Measurements from ENCODE around the gene SLC28A3. TPM values are rescaled to one million over a fixed set of nuclear protein-coding genes. Genes with fewer than 3 reads are reported as not detected.

The SLC28A3 gene
- total RNA-seq, 1 experiment from 2014 or later, result not detected

DNA sequence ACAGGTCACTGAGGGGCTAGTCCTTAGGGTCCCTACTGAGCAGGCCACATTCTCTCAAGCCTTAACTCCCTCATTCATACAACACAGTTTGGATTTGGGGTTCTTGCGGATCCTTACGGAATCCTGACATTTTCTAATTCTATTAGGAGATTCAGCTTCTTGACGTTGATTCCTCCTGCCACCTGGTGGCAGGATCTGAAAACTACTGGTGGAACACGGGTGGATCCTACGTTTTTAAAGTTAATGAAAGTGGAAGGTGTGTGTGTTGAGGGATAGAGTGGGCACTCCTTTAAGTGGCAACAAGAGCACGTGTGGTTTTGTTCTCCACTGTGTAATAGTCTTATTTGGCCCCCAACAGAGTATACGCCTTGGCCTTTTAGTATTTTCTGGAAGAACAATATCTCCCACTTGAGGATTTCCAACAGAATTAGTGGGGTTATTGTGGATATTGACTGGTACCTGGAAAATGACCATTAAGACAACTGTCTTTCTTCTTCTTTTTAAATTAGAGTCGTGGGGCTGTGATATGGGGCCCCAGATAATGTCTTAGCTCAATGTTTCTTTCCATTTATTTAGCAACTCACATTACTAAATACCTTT lies 25.2 kb downstream of the SLC28A3 start:
- Histone ChIP-seq H3K9me3 (ENCODE audit: low read depth, low read length, poor library complexity, severe bottlenecking) (no peaks in the 10 kb centered on the region), H3K4me3 (ENCODE audit: low read depth, low read length, poor library complexity, severe bottlenecking) (no peak overlapping the region), H3K4me1 (ENCODE audit: insufficient read depth, low read length, poor library complexity, severe bottlenecking) (no peaks in the 10 kb centered on the region), H3K36me3 (ENCODE audit: insufficient read depth, low read length, poor library complexity, severe bottlenecking) (no peaks in the 10 kb centered on the region), H3K27ac (ENCODE audit: low read depth, low read length, poor library complexity, severe bottlenecking) (no peak overlapping the region), H3K27me3 (replicated peaks; ENCODE audit: insufficient read depth, low read depth, low read length, poor library complexity) (no peaks in the 10 kb centered on the region)
- intact Hi-C loops (cut with micrococcal nuclease; ENCODE audit: unreplicated experiment), result loop anchor here (1.0 to 10.0 kb wide), 2 partner anchors 377 to 481 kb away; no protein-coding TSS in a partner anchor
- ChIA-PET CTCF (interaction anchor here (0.6 to 1.0 kb wide), 2 partner anchors 395 to 444 kb away, joined by 4 to 5 read pairs; partner anchors contain the start of gene KIF27), POLR2A (ENCODE audit: low non-redundant PET) (no interaction called here)
- TF ChIP-seq EZH2 (IDR thresholded peaks at IDR 0.05; ENCODE audit: borderline replicate concordance, low read depth, low read length, poor library complexity, severe bottlenecking), result no peak
- TF ChIP-seq, protein P1, sequence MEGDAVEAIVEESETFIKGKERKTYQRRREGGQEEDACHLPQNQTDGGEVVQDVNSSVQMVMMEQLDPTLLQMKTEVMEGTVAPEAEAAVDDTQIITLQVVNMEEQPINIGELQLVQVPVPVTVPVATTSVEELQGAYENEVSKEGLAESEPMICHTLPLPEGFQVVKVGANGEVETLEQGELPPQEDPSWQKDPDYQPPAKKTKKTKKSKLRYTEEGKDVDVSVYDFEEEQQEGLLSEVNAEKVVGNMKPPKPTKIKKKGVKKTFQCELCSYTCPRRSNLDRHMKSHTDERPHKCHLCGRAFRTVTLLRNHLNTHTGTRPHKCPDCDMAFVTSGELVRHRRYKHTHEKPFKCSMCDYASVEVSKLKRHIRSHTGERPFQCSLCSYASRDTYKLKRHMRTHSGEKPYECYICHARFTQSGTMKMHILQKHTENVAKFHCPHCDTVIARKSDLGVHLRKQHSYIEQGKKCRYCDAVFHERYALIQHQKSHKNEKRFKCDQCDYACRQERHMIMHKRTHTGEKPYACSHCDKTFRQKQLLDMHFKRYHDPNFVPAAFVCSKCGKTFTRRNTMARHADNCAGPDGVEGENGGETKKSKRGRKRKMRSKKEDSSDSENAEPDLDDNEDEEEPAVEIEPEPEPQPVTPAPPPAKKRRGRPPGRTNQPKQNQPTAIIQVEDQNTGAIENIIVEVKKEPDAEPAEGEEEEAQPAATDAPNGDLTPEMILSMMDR (conservative IDR thresholded peaks at IDR 0.05; ENCODE audit: low read depth, low read length), result peak; percentile 81
- peak; percentile 69 for DNase-seq (ENCODE audit: low spot score)
- no TSS peak for BruUV-seq (replicated peaks)

DNA sequence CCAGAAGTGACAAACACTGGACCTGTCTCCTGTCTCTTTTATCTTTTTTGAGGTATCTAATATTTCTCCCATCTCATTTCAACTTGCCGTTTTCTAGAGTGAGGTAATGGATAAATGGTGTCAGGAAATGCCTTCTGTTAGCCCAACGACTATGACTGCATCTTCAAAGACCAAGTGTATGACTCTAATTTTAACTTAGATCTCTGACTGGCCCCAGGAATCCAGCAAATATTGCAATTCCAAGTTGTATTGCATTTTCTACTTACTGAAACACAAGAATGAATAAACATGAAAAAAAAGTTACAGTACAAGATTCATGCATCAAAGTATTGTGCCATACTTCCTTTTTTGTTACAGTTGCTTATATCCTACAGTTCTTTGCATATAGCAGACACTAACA lies 26.3 kb downstream of the SLC28A3 start:
- no peak for TF ChIP-seq EZH2 (IDR thresholded peaks at IDR 0.05; ENCODE audit: borderline replicate concordance, low read depth, low read length, poor library complexity, severe bottlenecking)
- TF ChIP-seq, protein P1 (conservative IDR thresholded peaks at IDR 0.05; ENCODE audit: low read depth, low read length), result no peak
- intact Hi-C loops (cut with micrococcal nuclease; ENCODE audit: unreplicated experiment), result loop anchor here (10.0 kb wide), 1 partner anchor 480 kb away; no protein-coding TSS in a partner anchor
- BruUV-seq (replicated peaks), result no TSS peak

DNA sequence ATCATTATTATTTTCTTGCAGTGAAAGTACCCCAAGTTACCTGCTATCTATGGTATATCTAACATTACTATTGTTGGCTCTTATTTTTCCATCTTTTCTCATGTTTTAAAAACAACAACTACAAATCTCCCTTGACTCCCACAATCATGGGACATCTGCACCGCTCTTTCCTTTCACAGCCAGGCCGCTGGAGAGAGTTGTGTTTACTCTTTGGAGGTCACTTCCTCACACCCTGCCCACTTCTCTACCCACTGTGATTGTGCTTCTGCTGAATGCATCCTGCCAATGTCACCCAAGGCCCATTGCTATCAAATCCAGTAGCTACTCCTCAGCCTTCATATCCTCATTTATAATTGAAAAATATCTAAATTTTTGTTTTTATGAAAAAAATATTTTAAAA lies 29.7 kb downstream of the SLC28A3 start:
- no TSS peak for BruUV-seq (replicated peaks)
- H3K27me3 ChIP-seq (replicated peaks; ENCODE audit: insufficient read depth, low read depth, low read length, poor library complexity), result no peaks in the 10 kb centered on the region
- CTCF ChIA-PET, result no interaction called here

More for the DNA sequence above, 26.3 kb downstream of the SLC28A3 start:
- no peaks in the 10 kb centered on the region for H3K36me3 ChIP-seq (ENCODE audit: insufficient read depth, low read length, poor library complexity, severe bottlenecking)
- H3K4me3 ChIP-seq (ENCODE audit: low read depth, low read length, poor library complexity, severe bottlenecking), result no peak overlapping the region
- no peak for DNase-seq (ENCODE audit: low spot score)
- ChIA-PET POLR2A (ENCODE audit: low non-redundant PET) (no interaction called here), CTCF (no interaction called here)
- no peaks in the 10 kb centered on the region for H3K27me3 ChIP-seq (replicated peaks; ENCODE audit: insufficient read depth, low read depth, low read length, poor library complexity)
- H3K4me1 ChIP-seq (ENCODE audit: insufficient read depth, low read length, poor library complexity, severe bottlenecking), result no peaks in the 10 kb centered on the region
- H3K9me3 ChIP-seq (ENCODE audit: low read depth, low read length, poor library complexity, severe bottlenecking), result no peaks in the 10 kb centered on the region
- H3K27ac ChIP-seq (ENCODE audit: low read depth, low read length, poor library complexity, severe bottlenecking), result no peak overlapping the region

More for the DNA sequence above, 29.7 kb downstream of the SLC28A3 start:
- no peak for DNase-seq (ENCODE audit: low spot score)
- Histone ChIP-seq H3K4me1 (ENCODE audit: insufficient read depth, low read length, poor library complexity, severe bottlenecking) (no peaks in the 10 kb centered on the region), H3K9me3 (ENCODE audit: low read depth, low read length, poor library complexity, severe bottlenecking) (no peaks in the 10 kb centered on the region), H3K4me3 (ENCODE audit: low read depth, low read length, poor library complexity, severe bottlenecking) (no peak overlapping the region), H3K27ac (ENCODE audit: low read depth, low read length, poor library complexity, severe bottlenecking) (no peak overlapping the region), H3K36me3 (ENCODE audit: insufficient read depth, low read length, poor library complexity, severe bottlenecking) (no peaks in the 10 kb centered on the region)
- TF ChIP-seq EZH2 (IDR thresholded peaks at IDR 0.05; ENCODE audit: borderline replicate concordance, low read depth, low read length, poor library complexity, severe bottlenecking), result no peak
- TF ChIP-seq, protein P1 (conservative IDR thresholded peaks at IDR 0.05; ENCODE audit: low read depth, low read length), result no peak
- intact Hi-C loops (cut with micrococcal nuclease; ENCODE audit: unreplicated experiment), result loop anchor here (10.0 kb wide), 1 partner anchor 476 kb away; no protein-coding TSS in a partner anchor
- POLR2A ChIA-PET (ENCODE audit: low non-redundant PET), result no interaction called here
